ENCODE measurements around the gene SH3D21. TPM values are rescaled to one million over a fixed set of nuclear protein-coding genes. Genes with fewer than 3 reads are reported as not detected.

Gene SH3D21
- total RNA-seq, 1 experiment from 2014 or later: 12.1 TPM

GRCh38 chr1:36324353-36324703 is 18.2 kb downstream of the SH3D21 start:
- intact Hi-C loops (cut with micrococcal nuclease; ENCODE audit: unreplicated experiment): no loop called here
- peak overlapping the region; percentile 66 for H3K4me3 Mint-ChIP-seq (ENCODE audit: unreplicated experiment)
- no peaks in the 10 kb centered on the region for H3K9me3 ChIP-seq
- no peak overlapping the region for H3K27ac Mint-ChIP-seq (ENCODE audit: unreplicated experiment)
- H3K27me3 Mint-ChIP-seq (ENCODE audit: insufficient read depth, unreplicated experiment): no peaks in the 10 kb centered on the region
- no peak for TF ChIP-seq CTCF (IDR thresholded peaks at IDR 0.05; ENCODE audit: insufficient read depth in 1 of 2, low read depth in 1 of 2, low read length in 1 of 2, severe bottlenecking in 1 of 2, unreplicated experiment in 1 of 2)
- BruUV-seq (replicated peaks): no TSS peak
- POLR2A ChIA-PET: interaction anchor here (1.4 kb wide), 1 partner anchor 18 kb away, joined by 9 read pairs; the partner anchor contains the start of gene SH3D21
- H3K4me1 ChIP-seq: peaks cover 6% of the 10 kb centered on the region; the same call in 1 of the 2 replicates
- no peaks in the 10 kb centered on the region for H3K27me3 ChIP-seq (replicated peaks; ENCODE audit: control insufficient read depth, insufficient read depth, low read length)
- no peaks in the 10 kb centered on the region for H3K36me3 ChIP-seq (ENCODE audit: control insufficient read depth, insufficient read depth, low read length)
- H3K4me3 ChIP-seq (ENCODE audit: low read depth, low read length): peak overlapping the region; percentile 46
- peaks cover 6% of the 10 kb centered on the region for H3K36me3 Mint-ChIP-seq (ENCODE audit: insufficient read depth, unreplicated experiment)
- CTCF ChIA-PET: no interaction called here
- no peak for DNase-seq
- H3K4me1 Mint-ChIP-seq (ENCODE audit: low read depth, unreplicated experiment): no peaks in the 10 kb centered on the region
- no peaks in the 10 kb centered on the region for H3K9me3 Mint-ChIP-seq (ENCODE audit: unreplicated experiment)

- ChIA-PET POLR2A (no interaction called here), CTCF (no interaction called here)
- Mint-ChIP-seq H3K36me3 (ENCODE audit: insufficient read depth, unreplicated experiment) (peaks cover 3% of the 10 kb centered on the region), H3K4me3 (ENCODE audit: unreplicated experiment) (peak overlapping the region; percentile 37), H3K9me3 (ENCODE audit: unreplicated experiment) (no peaks in the 10 kb centered on the region), H3K4me1 (ENCODE audit: low read depth, unreplicated experiment) (no peaks in the 10 kb centered on the region), H3K27ac (ENCODE audit: unreplicated experiment) (no peak overlapping the region), H3K27me3 (ENCODE audit: insufficient read depth, unreplicated experiment) (peaks cover 5% of the 10 kb centered on the region)
- H3K27me3 ChIP-seq (replicated peaks; ENCODE audit: control insufficient read depth, insufficient read depth, low read length): no peaks in the 10 kb centered on the region
- intact Hi-C loops (cut with micrococcal nuclease; ENCODE audit: unreplicated experiment): no loop called here
- H3K36me3 ChIP-seq (ENCODE audit: control insufficient read depth, insufficient read depth, low read length): no peaks in the 10 kb centered on the region
- no peak for DNase-seq
- H3K4me3 ChIP-seq (ENCODE audit: low read depth, low read length): no peak overlapping the region
- BruUV-seq (replicated peaks): no TSS peak
- H3K9me3 ChIP-seq: no peaks in the 10 kb centered on the region
- TF ChIP-seq CTCF (IDR thresholded peaks at IDR 0.05; ENCODE audit: insufficient read depth in 1 of 2, low read depth in 1 of 2, low read length in 1 of 2, severe bottlenecking in 1 of 2, unreplicated experiment in 1 of 2): no peak
- H3K4me1 ChIP-seq: peaks cover 6% of the 10 kb centered on the region; the same call in 1 of the 2 replicates
Measured at GRCh38 chr1:36326499-36326898, 20.3 kb downstream of the SH3D21 start.

GRCh38 chr1:36327421-36328087 is 21.4 kb downstream of the SH3D21 start:
- Histone ChIP-seq H3K4me1 (peaks cover 6% of the 10 kb centered on the region; the same call in 1 of the 2 replicates), H3K9me3 (no peaks in the 10 kb centered on the region), H3K36me3 (ENCODE audit: control insufficient read depth, insufficient read depth, low read length) (no peaks in the 10 kb centered on the region), H3K4me3 (ENCODE audit: low read depth, low read length) (no peak overlapping the region), H3K27me3 (replicated peaks; ENCODE audit: control insufficient read depth, insufficient read depth, low read length) (no peaks in the 10 kb centered on the region)
- Mint-ChIP-seq H3K9me3 (ENCODE audit: unreplicated experiment) (no peaks in the 10 kb centered on the region), H3K4me1 (ENCODE audit: low read depth, unreplicated experiment) (no peaks in the 10 kb centered on the region), H3K27ac (ENCODE audit: unreplicated experiment) (no peak overlapping the region), H3K27me3 (ENCODE audit: insufficient read depth, unreplicated experiment) (peaks cover 6% of the 10 kb centered on the region), H3K4me3 (ENCODE audit: unreplicated experiment) (no peak overlapping the region), H3K36me3 (ENCODE audit: insufficient read depth, unreplicated experiment) (no peaks in the 10 kb centered on the region)
- TF ChIP-seq CTCF (IDR thresholded peaks at IDR 0.05; ENCODE audit: insufficient read depth in 1 of 2, low read depth in 1 of 2, low read length in 1 of 2, severe bottlenecking in 1 of 2, unreplicated experiment in 1 of 2): no peak
- no TSS peak for BruUV-seq (replicated peaks)
- DNase-seq: no peak
- CTCF ChIA-PET: no interaction called here
- POLR2A ChIA-PET: interaction anchor here (0.5 kb wide), 1 partner anchor 45 kb away, joined by 6 read pairs; no protein-coding TSS in a partner anchor
- intact Hi-C loops (cut with micrococcal nuclease; ENCODE audit: unreplicated experiment): no loop called here
